K562 (cell line): ENCODE measurements around the gene HSPA5. TPM values are rescaled to one million over a fixed set of nuclear protein-coding genes. Genes with fewer than 3 reads are reported as not detected.

Experiments used
- ATAC-seq: fragments of 200-7000 bp; cut with Tn5 transposase; 3 replicates; pipeline ENCODE4 v1.9.1; 2020; ENCODE audit warnings: moderate library complexity
- BruUV-seq: library from RNA; stranded (reverse); fragments of 400-500 nt; replicated peaks from 2 replicates; lab custom pipeline; 2021; lab: Mats Ljungman, UMichigan
- CTCF ChIA-PET: fragments of 300-600 bp; formaldehyde crosslinking; extraction: SDS; loops from one replicate; lab custom pipeline; 2021; ENCODE audit warnings: low intra/inter-chr PET ratio; lab: Yijun Ruan, JAX
- POLR2A ChIA-PET: fragments of 300-600, 350-650 bp; sonication (Branson Sonifier 250); formaldehyde crosslinking; extraction: SDS; loops from one replicate; lab custom pipeline; 2021; ENCODE audit warnings: antibody characterized with exemption, inconsistent platforms; lab: Yijun Ruan, JAX
- DNase-seq, 4 experiments: peaks; one replicate each; pipeline versions ENCODE4 v3.0.0 to v3.0.0-alpha.2; 2011 to 2018; ENCODE audit warnings: low spot score in 3 of 4, mixed read lengths in 3 of 4; ENCODE audit errors: extremely low read depth in 1 of 4
- FAIRE-seq: peaks from 2 replicates; lab custom pipeline; 2011; peaks lifted over from hg19 to GRCh38; lab: Jason Lieb, UNC
- H2AFZ ChIP-seq: 2 replicates; pipeline ENCODE4 v1.6.0; 2011; ENCODE audit warnings: low read depth, low read length, control low read depth, inconsistent platforms
- H3K27ac ChIP-seq: fragments of 200-600 bp; 3 replicates; pipeline ENCODE4 v1.8.0; 2011; ENCODE audit warnings: low read depth, mild to moderate bottlenecking, control low read depth, inconsistent platforms, low read length, moderate library complexity, mixed read lengths; ENCODE audit errors: extremely low read depth
- H3K27me3 ChIP-seq, 2 experiments: fragments of 300-600 bp in 1 of 2; 2 replicates in 1 of 2; 3 replicates in 1 of 2; pipeline versions ENCODE4 v1.6.0 to v1.8.0; 2011; ENCODE audit warnings: inconsistent platforms in 2 of 2, low read length in 2 of 2, mild to moderate bottlenecking in 1 of 2, mixed read lengths in 1 of 2, moderate library complexity in 1 of 2; ENCODE audit not compliant: control insufficient read depth in 2 of 2, insufficient read depth in 2 of 2
- H3K36me3 ChIP-seq: fragments of 300-600 bp; 3 replicates; pipeline ENCODE4 v1.8.0; 2011; ENCODE audit warnings: mild to moderate bottlenecking, low read length, inconsistent platforms; ENCODE audit not compliant: control insufficient read depth, insufficient read depth
- H3K4me1 ChIP-seq, 2 experiments: fragments of 200-600 bp in 1 of 2; replicated peaks in 1 of 2; 2 replicates in 1 of 2; 3 replicates in 1 of 2; pipeline versions ENCODE4 v1.5.1 to v1.8.0; 2011; ENCODE audit warnings: inconsistent platforms in 2 of 2, low read length in 2 of 2, mild to moderate bottlenecking in 1 of 2, mixed read lengths in 1 of 2, moderate library complexity in 1 of 2; ENCODE audit not compliant: control insufficient read depth in 2 of 2, insufficient read depth in 2 of 2
- H3K4me2 ChIP-seq: 2 replicates; pipeline ENCODE4 v1.6.1; 2011; ENCODE audit warnings: low read length, control low read depth, inconsistent platforms, mixed read lengths; ENCODE audit not compliant: insufficient read depth
- H3K4me3 ChIP-seq: fragments of 200-600 bp; sonication (generic), shearing (Covaris generic); 2 replicates; pipeline ENCODE4 v1.5.1; 2016; ENCODE audit warnings: control low read depth, inconsistent platforms
- H3K79me2 ChIP-seq: fragments of 200-600 bp; 3 replicates; pipeline ENCODE4 v1.8.0; 2011; ENCODE audit warnings: low read length, inconsistent platforms; ENCODE audit not compliant: control insufficient read depth, insufficient read depth
- H3K9ac ChIP-seq, 2 experiments: 2 replicates each; pipeline versions ENCODE4 v1.6.0 to v1.6.1; 2011; ENCODE audit warnings: low read depth in 2 of 2, low read length in 2 of 2, control low read depth in 1 of 2, inconsistent platforms in 1 of 2, mild to moderate bottlenecking in 1 of 2, mixed read lengths in 1 of 2; ENCODE audit not compliant: insufficient read depth in 1 of 2
- H3K9me1 ChIP-seq: one replicate; pipeline ENCODE4 v1.6.0; 2011; ENCODE audit warnings: inconsistent platforms, mild to moderate bottlenecking, low read length, moderate library complexity; ENCODE audit not compliant: control insufficient read depth, insufficient read depth
- H3K9me3 ChIP-seq: replicated peaks from 2 replicates; pipeline ENCODE4 v1.5.1; 2011; ENCODE audit warnings: low read depth, low read length, inconsistent platforms; ENCODE audit not compliant: control insufficient read depth, insufficient read depth
- H4K20me1 ChIP-seq: replicated peaks from 2 replicates; pipeline ENCODE4 v1.6.1; 2011; ENCODE audit warnings: low read length, inconsistent platforms, mixed read lengths; ENCODE audit not compliant: control insufficient read depth, insufficient read depth
- CREB3 ChIP-seq: fragments of 450-650 bp; conservative IDR thresholded peaks from 2 replicates; pipeline ENCODE4 v1.6.1; 2016; ENCODE audit warnings: missing genetic modification characterization, low read depth, mild to moderate bottlenecking, missing compliant biosample characterization, moderate library complexity
- GABPB1 ChIP-seq: sonication (generic); formaldehyde crosslinking; IDR thresholded peaks from 2 replicates; pipeline ENCODE4 v1.8.0; 2022; ENCODE audit warnings: mild to moderate bottlenecking, missing genetic modification reagents
- HDAC3 ChIP-seq: fragments of 450-650 bp; IDR thresholded peaks from 2 replicates; pipeline ENCODE4 v1.6.1; 2018; ENCODE audit warnings: borderline replicate concordance, mild to moderate bottlenecking, moderate library complexity; ENCODE audit not compliant: partially characterized antibody
- HMBOX1 ChIP-seq: sonication (generic); IDR thresholded peaks from 2 replicates; pipeline ENCODE4 v1.6.1; 2016
- MBD2 ChIP-seq: sonication (generic); IDR thresholded peaks from 2 replicates; pipeline ENCODE4 v1.6.1; 2016; ENCODE audit warnings: low read depth, borderline replicate concordance
- NCOA4 ChIP-seq: fragments of 450-650 bp; IDR thresholded peaks from 2 replicates; pipeline ENCODE4 v1.6.1; 2018; ENCODE audit warnings: mild to moderate bottlenecking; ENCODE audit not compliant: partially characterized antibody
- NFXL1 ChIP-seq: fragments of 450-650 bp; formaldehyde crosslinking; IDR thresholded peaks from 2 replicates; pipeline ENCODE4 v1.4.0; 2021; ENCODE audit warnings: mild to moderate bottlenecking
- POLR2G ChIP-seq: fragments of 200-400 bp; formaldehyde crosslinking; IDR thresholded peaks from 2 replicates; pipeline ENCODE4 v1.6.1; 2017; ENCODE audit warnings: low read depth, mild to moderate bottlenecking, antibody characterized with exemption, low read length, moderate library complexity
- RBM22 ChIP-seq: fragments of 200-400 bp; formaldehyde crosslinking; IDR thresholded peaks from 2 replicates; pipeline ENCODE4 v1.6.1; 2018; ENCODE audit warnings: low read length, low read depth; ENCODE audit not compliant: poor library complexity, severe bottlenecking
- RFX7 ChIP-seq: fragments of 250-450 bp; sonication (Bioruptor Pico); IDR thresholded peaks from 2 replicates; pipeline ENCODE4 v1.5.1; 2021; ENCODE audit warnings: mild to moderate bottlenecking
- SMAD1 ChIP-seq: fragments of 150-350 bp; IDR thresholded peaks from 2 replicates; pipeline ENCODE4 v1.6.1; 2014; ENCODE audit warnings: low read length, low read depth; ENCODE audit not compliant: partially characterized antibody
- THRB ChIP-seq: fragments of 450-650 bp; formaldehyde crosslinking; conservative IDR thresholded peaks from 2 replicates; pipeline ENCODE4 v1.4.0; 2022; ENCODE audit warnings: mild to moderate bottlenecking, missing genetic modification characterization
- ZBED1 ChIP-seq: IDR thresholded peaks from 2 replicates; pipeline ENCODE4 v1.6.1; 2014
- ZNF253 ChIP-seq: fragments of 250-450 bp; sonication (Bioruptor Pico); conservative IDR thresholded peaks from 2 replicates; pipeline ENCODE4 v1.6.1; 2021; ENCODE audit warnings: mild to moderate bottlenecking
- ZNF57 ChIP-seq: fragments of 450-650 bp; formaldehyde crosslinking; IDR thresholded peaks from 2 replicates; pipeline ENCODE4 v1.4.0; 2020; ENCODE audit warnings: mild to moderate bottlenecking, moderate library complexity
- ZNF740 ChIP-seq, 3 experiments: fragments of 200-800 bp in 1 of 3; sonication (Bioruptor generic) in 1 of 3; sonication (generic) in 1 of 3; formaldehyde crosslinking in 1 of 3; IDR thresholded peaks; 2 replicates each; pipeline versions ENCODE4 v1.6.1 to v1.8.0; 2016 to 2022; ENCODE audit warnings: mild to moderate bottlenecking in 2 of 3, missing compliant biosample characterization in 2 of 3, missing genetic modification characterization in 2 of 3, missing genetic modification reagents in 1 of 3
- WGBS: fragments of 100-300 bp; shearing (Covaris generic); methylation state at CpG from one replicate; pipeline ENCODE4 v1.1.6; 2016; ENCODE audit warnings: low coverage, mixed read lengths; ENCODE audit not compliant: insufficient coverage; ENCODE audit errors: missing lambda C conversion rate; 5-methylcytosine and 5-hydroxymethylcytosine counted together
- in situ Hi-C: fragments of 300-500 bp; cut with MboI; formaldehyde crosslinking; loops from 4 replicates; pipeline ENCODE4 v1.15.0; 2018; ENCODE audit warnings: inconsistent platforms, mixed read lengths
- intact Hi-C: fragments of 100-400 bp; cut with micrococcal nuclease; formaldehyde crosslinking; loops from 2 replicates; pipeline ENCODE4 v1.14.2; 2022
- polyA plus RNA-seq, 8 experiments: library from polyadenylated mRNA; depleted of rRNA in 4 of 8; stranded (reverse) in 5 of 8; unstranded in 3 of 8; fragments of >200 nt; fragmentation: Nextera tagmentation in 2 of 8; fragmentation: Illumina TruSeq in 1 of 8; extraction: Ambion mirVana in 2 of 8; extraction: Trizol in 1 of 8; gene quantifications; 2 replicates each; pipeline versions ENCODE4 v1.2.1 to v1.2.3, GENCODE V29; 2011 to 2014; ENCODE audit warnings: inconsistent platforms in 1 of 8, missing spikeins in 1 of 8
- total RNA-seq, 7 experiments: library from RNA; depleted of rRNA in 6 of 7; stranded (reverse); fragments of >200 nt in 6 of 7; fragmentation: Illumina TruSeq in 2 of 7; extraction: Trizol in 2 of 7; gene quantifications; 2 replicates each; pipeline versions ENCODE4 v1.2.1 to v1.2.3, GENCODE V29; 2011 to 2021; ENCODE audit warnings: low replicate concordance in 1 of 7

HSPA5 gene
- total and polyA plus RNA-seq, 9 of the 15 experiments (the other 6 are each of a cell fraction or from before 2014, with no cell fraction given), result 48.0 to 265 (median 113) TPM

- peak overlapping the region; percentile 97 for H3K4me2 ChIP-seq
- no TSS peak for BruUV-seq
- H4K20me1 ChIP-seq, result peaks cover 63% of the 10 kb centered on the region
- no peak overlapping the region; the same call in 2 of the 3 replicates for H3K27ac ChIP-seq
- H3K36me3 ChIP-seq, result peaks cover 80% of the 10 kb centered on the region
- H3K9ac ChIP-seq, result no peak overlapping the region
- no peaks in the 10 kb centered on the region for H3K9me3 ChIP-seq
- no peak for FAIRE-seq
- peaks cover 57% of the 10 kb centered on the region for H3K79me2 ChIP-seq
- H3K4me3 ChIP-seq, result peak overlapping the region; percentile 92; the same call in 1 of the 2 replicates
- ChIA-PET CTCF (no interaction called here), POLR2A (interaction anchor here (0.6 to 6.2 kb wide), 16 partner anchors 10 to 136 kb away, joined by 3 to 75 read pairs (median 4); partner anchors contain the start of gene GAPVD1)
- in situ Hi-C loops (no loop called here), intact Hi-C loops (no loop called here)
- peak; percentile 0 for ATAC-seq
- DNase-seq, result no peak
- peaks cover 8 to 15% of the 10 kb centered on the region in 2 experiments; a peak in 3 of 5 replicates for H3K4me1 ChIP-seq
- H2AFZ ChIP-seq, result no peak overlapping the region
- no peaks in the 10 kb centered on the region; a peak in 1 of 5 replicates for H3K27me3 ChIP-seq
- 47% methylated on average over 5 of the region's 5 CpGs for WGBS
- no peaks in the 10 kb centered on the region for H3K9me1 ChIP-seq
- peak; percentile 51 for TF ChIP-seq SMAD1
- TF ChIP-seq GABPB1 (CRISPR knock-in tag), result peak; percentile 63; the same call in 1 of the 2 replicates
- TF ChIP-seq ZBED1, result peak; percentile 96; the same call in 1 of the 2 replicates
- TF ChIP-seq ZNF740 (CRISPR knock-in tag; IDR thresholded peaks at IDR 0.05), result no peak; the same call in 1 of the 2 replicates
- TF ChIP-seq ZNF740 (tag; IDR thresholded peaks at IDR 0.05), result peak in 1 of 2 experiments; percentile 33; a peak in 1 of 4 replicates
- no peak for TF ChIP-seq HDAC3
- no peak for TF ChIP-seq HMBOX1
- TF ChIP-seq ZNF57 (CRISPR knock-in tag), result no peak
- no peak for TF ChIP-seq NCOA4
- peak; percentile 97 for TF ChIP-seq RBM22
- no peak for TF ChIP-seq CREB3 (tag)
- no peak for TF ChIP-seq ZNF253
- peak; percentile 8; the same call in 1 of the 2 replicates for TF ChIP-seq MBD2
- TF ChIP-seq NFXL1 (CRISPR knock-in tag), result 0 out of 2 replicates have a peak, but pooled peaks have one; percentile 7
- peak; percentile 50 for TF ChIP-seq POLR2G
- TF ChIP-seq THRB (CRISPR knock-in tag), result 0 out of 2 replicates have a peak, but pooled peaks have one; percentile 9
- TF ChIP-seq RFX7 (CRISPR knock-in tag), result no peak
These were observed 5.2 kb downstream of the HSPA5 start for GRCh38 chr9:125235804-125236519.
